ENCODE results near the gene CAPG. TPM values are rescaled to one million over a fixed set of nuclear protein-coding genes. Genes with fewer than 3 reads are reported as not detected.

Gene CAPG, protein sequence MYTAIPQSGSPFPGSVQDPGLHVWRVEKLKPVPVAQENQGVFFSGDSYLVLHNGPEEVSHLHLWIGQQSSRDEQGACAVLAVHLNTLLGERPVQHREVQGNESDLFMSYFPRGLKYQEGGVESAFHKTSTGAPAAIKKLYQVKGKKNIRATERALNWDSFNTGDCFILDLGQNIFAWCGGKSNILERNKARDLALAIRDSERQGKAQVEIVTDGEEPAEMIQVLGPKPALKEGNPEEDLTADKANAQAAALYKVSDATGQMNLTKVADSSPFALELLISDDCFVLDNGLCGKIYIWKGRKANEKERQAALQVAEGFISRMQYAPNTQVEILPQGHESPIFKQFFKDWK
- total RNA-seq = 10 to 100 TPM; 16.2 to 37.0 TPM

DNA sequence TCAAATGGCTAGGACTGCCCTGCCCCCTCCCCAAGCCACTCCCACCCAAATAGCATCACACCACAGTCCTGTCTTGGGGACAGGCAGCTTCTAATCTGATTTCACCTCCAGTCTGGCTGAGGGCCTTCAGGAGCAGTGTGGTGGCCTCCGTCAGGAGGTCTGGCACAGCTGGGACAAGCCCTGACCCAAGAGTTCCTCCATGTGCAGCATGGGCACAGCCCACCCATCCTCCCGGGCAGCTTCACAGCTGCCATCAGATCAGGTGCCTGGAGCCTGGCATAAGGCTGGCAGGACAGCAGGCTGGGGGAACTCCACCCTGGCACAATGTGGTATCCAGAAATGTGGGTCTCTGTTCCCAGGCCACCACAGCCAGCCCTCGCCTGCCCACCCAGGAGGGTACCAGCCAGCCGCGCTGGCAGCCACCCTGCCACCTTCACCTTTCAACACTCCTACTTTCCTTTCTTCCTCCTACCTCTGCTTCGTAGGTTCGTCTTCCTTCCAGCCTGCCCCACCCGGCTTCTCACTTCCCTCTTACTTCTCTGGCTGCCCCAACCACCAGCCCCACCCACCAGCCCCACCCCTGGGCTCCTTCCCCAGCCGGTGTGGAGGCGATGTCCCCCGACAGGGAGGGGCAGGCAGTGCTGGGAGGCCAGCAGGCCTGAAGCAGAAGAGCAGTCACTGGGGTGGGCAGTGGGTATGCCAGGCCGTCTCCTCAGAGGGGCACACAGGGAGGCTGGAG, at the start of gene CAPG:
CAPG (minus strand) TSS at position 522 of the 739 bp plus-strand sequence. CDS start 8,221 bp downstream, outside the sequence.

DNA sequence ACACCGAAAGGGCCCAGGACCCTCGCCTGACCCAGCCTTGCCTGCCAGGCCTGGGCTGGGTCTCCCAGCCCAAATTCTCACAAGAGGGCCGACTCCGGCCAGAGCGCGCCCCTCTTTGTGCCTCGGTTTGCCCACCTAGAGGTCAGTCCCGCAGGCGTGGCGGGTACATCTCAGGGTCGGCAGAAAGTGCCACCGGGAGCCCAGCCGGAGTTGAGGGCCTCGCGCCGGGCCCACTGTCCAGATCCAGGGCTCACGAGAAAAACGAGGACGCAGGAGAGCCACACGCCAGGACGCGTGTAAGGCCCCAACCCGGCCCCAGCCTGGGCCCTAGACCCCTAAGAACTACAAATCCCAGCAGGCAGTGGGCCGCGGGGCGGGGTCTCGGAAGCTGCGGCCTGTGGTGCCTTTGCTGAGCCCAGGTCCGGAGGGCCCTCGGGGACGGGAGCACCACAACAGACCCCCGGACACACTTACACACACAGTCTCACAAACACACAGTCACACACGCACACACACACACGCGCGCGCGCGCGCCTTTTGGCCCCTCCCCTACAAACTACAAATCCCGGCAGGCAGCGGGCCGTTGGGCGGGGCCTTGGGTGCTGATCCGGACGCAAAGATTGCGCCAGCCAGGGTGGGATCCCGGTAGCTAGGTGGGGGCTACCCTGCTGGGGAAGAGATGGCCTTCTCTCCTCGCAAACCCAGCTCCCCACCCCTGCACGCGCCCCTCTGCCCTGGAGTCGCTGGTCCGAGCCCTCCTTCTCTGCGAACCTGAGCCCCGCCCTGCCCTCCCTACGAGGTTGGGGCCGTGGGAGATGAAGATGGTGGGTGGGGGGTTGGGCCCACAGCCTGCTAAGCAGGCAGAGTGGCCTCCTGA, 8.2 kb upstream of the CAPG start, which contains the start of gene SH2D6:
SH2D6 (plus strand) TSS at position 583 of the 877 bp plus-strand sequence. CDS start 10,752 bp downstream, outside the sequence.

DNA sequence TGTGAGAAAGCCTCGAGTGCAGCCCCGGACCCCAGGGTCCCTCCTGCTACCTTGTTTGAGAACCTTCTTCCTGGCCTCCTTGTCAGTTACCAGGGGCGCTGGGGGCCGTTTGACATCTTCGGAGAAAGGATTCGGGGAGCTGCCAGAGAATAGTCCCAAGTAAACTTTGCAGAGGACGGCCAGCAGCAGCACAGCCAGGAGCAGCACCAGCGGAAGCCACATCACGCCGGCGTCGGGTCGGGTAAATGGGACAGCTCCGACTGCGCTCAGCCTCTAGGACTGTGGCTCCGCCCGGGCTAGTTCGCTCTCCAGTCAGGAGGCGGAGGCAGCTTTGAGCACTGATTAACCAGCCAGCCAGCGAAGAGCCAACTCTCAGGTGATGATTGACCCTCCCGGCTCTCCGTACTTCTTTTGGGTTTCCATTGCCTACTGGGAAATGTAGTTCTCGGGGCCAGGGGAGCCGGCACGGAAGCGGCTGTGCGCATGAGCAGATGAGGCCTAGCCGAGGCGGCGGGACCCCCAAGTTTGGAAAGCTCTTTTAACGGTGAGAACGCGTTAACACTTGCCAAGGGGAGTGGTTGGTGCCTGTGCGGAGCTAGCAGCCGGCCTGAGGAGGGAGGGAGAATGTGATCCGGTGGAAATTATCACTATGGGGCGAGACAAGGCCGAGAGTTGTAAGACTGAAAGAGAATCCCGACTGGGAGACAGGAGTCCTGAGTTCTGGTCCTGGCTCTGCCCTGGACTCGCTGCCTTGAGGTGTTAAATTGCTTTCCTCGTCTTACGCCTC, 55.7 kb downstream of the CAPG start, which contains the start of the genes ELMOD3 and RETSAT:
ELMOD3 (plus strand) TSS at position 484 of the 787 bp plus-strand sequence. CDS start 2,430 bp downstream, outside the sequence.
RETSAT (minus strand) TSS at position 243 of the 787 bp plus-strand sequence; CDS start at position 222, 21 bp downstream.

Small RNA genes lying within 50 kb of the gene (small RNA-seq; reads per million reads assigned to genes)
- gene AC062037.1 (0 reads per million in 2 donors), gene AC062037.2 (0 reads per million in 2 donors), gene RF00019 (0 reads per million in 2 donors), gene RN7SL113P (0 to 0.64 reads per million in 2 donors), gene RN7SL251P (0 to 0.52 reads per million in 2 donors)

Other genes with a start within 250 kb of the CAPG start
- 10 to 100 TPM; 69.5 to 84.6 TPM for gene TGOLN2, start 82.4 kb downstream of the CAPG start, total RNA-seq
- gene RETSAT, start 55.8 kb downstream of the CAPG start, total RNA-seq = 100 to 1,000 TPM; 126 to 130 TPM
- gene ELMOD3, start 55.6 kb downstream of the CAPG start, total RNA-seq = 10 to 100 TPM; 21.3 to 22.0 TPM
- 1 to 10 TPM in 1 of 2 donors, under 1 TPM in 1; 0.33 to 1.4 TPM for gene SH2D6, start 8.3 kb upstream of the CAPG start, total RNA-seq
- gene MAT2A, start 128.8 kb upstream of the CAPG start, total RNA-seq = 100 to 1,000 TPM in 1 of 2 donors, 10 to 100 TPM in 1; 74.7 to 258 TPM
- 10 to 100 TPM; 29.9 to 47.0 TPM for gene GGCX, start 151.1 kb upstream of the CAPG start, total RNA-seq
- gene VAMP8, start 167.2 kb upstream of the CAPG start, total RNA-seq = 10 to 100 TPM; 12.0 to 27.6 TPM
- 10 to 100 TPM; 10.7 to 11.0 TPM for gene VAMP5, start 174.1 kb upstream of the CAPG start, total RNA-seq
- 100 to 1,000 TPM; 151 to 162 TPM for gene RNF181, start 185.4 kb upstream of the CAPG start, total RNA-seq
- 1 to 10 TPM; 8.0 to 8.9 TPM for gene TMEM150A, start 192.3 kb upstream of the CAPG start, total RNA-seq
- 10 to 100 TPM; 13.3 to 16.9 TPM for gene C2orf68, start 201.7 kb upstream of the CAPG start, total RNA-seq
- 10 to 100 TPM; 41.0 to 60.9 TPM for gene USP39, start 205.8 kb upstream of the CAPG start, total RNA-seq

All from melanocyte of skin (primary cell).